OCI-LY7 (cell line): ENCODE measurements around the gene RAD23A. TPM values are rescaled to one million over a fixed set of nuclear protein-coding genes. Genes with fewer than 3 reads are reported as not detected.

Source experiments
- BruUV-seq: library from RNA; stranded (reverse); fragments of 400-500 nt; replicated peaks from 2 replicates; lab custom pipeline; 2021; lab: Mats Ljungman, UMichigan
- CTCF ChIA-PET: fragments of 300-600 bp; sonication (Branson Sonifier 250); formaldehyde crosslinking; loops from one replicate; lab custom pipeline; 2022; ENCODE audit warnings: antibody characterized with exemption; ENCODE audit not compliant: unreplicated experiment; lab: Charles Lee
- POLR2A ChIA-PET: fragments of 300-600 bp; sonication (Branson Sonifier 250); formaldehyde crosslinking; loops from one replicate; lab custom pipeline; 2022; ENCODE audit warnings: antibody characterized with exemption; lab: Charles Lee
- DNase-seq: peaks from one replicate; pipeline ENCODE4 v3.0.0-alpha.2; 2015; ENCODE audit warnings: low spot score
- H2AFZ ChIP-seq: fragments of 200-600 bp; sonication (generic), shearing (Covaris generic); 2 replicates; pipeline ENCODE4 v1.6.1; 2014; ENCODE audit warnings: mild to moderate bottlenecking, antibody characterized with exemption, low read length, moderate library complexity
- H3K27ac ChIP-seq: fragments of 200-600 bp; sonication (generic); 2 replicates; pipeline ENCODE4 v1.5.1; 2014; ENCODE audit warnings: mixed run types, low read depth, mild to moderate bottlenecking, moderate library complexity, low read length, inconsistent platforms; ENCODE audit not compliant: poor library complexity, severe bottlenecking
- H3K36me3 ChIP-seq: fragments of 200-600 bp; sonication (generic); 2 replicates; pipeline ENCODE4 v1.6.1; 2014; ENCODE audit warnings: mild to moderate bottlenecking, antibody characterized with exemption, low read length, moderate library complexity, mixed read lengths; ENCODE audit not compliant: insufficient read depth
- H3K4me1 ChIP-seq: fragments of 200-600 bp; sonication (generic); 2 replicates; pipeline ENCODE4 v1.5.1; 2014; ENCODE audit warnings: mild to moderate bottlenecking, low read length; ENCODE audit not compliant: insufficient read depth, poor library complexity, severe bottlenecking
- H3K4me2 ChIP-seq: fragments of 200-600 bp; sonication (generic); 2 replicates; pipeline ENCODE4 v1.6.1; 2014; ENCODE audit warnings: mild to moderate bottlenecking, low read length
- H3K4me3 ChIP-seq: fragments of 200-600 bp; sonication (generic); 2 replicates; pipeline ENCODE4 v1.5.1; 2014; ENCODE audit warnings: mild to moderate bottlenecking, low read depth, low read length; ENCODE audit not compliant: poor library complexity, severe bottlenecking
- H3K79me2 ChIP-seq: fragments of 200-600 bp; sonication (generic); 2 replicates; pipeline ENCODE4 v1.6.1; 2016; ENCODE audit warnings: low read depth, mild to moderate bottlenecking, low read length, moderate library complexity, mixed read lengths; ENCODE audit not compliant: insufficient read depth
- H3K9me2 ChIP-seq: fragments of 200-600 bp; sonication (generic); 2 replicates; pipeline ENCODE4 v1.6.1; 2016; ENCODE audit warnings: mild to moderate bottlenecking, low read length, mixed read lengths; ENCODE audit not compliant: insufficient read depth
- H3K9me3 ChIP-seq: fragments of 200-600 bp; sonication (generic); 2 replicates; pipeline ENCODE4 v1.6.1; 2014; ENCODE audit warnings: mild to moderate bottlenecking, mixed run types, low read length, mixed read lengths
- H4K20me1 ChIP-seq: fragments of 200-600 bp; sonication (generic); 2 replicates; pipeline ENCODE4 v1.6.1; 2014; ENCODE audit warnings: mild to moderate bottlenecking, antibody characterized with exemption, low read length, moderate library complexity, mixed read lengths; ENCODE audit not compliant: insufficient read depth
- CTCF ChIP-seq: fragments of 200-600 bp; sonication (generic); conservative IDR thresholded peaks from 2 replicates; pipeline ENCODE4 v1.5.1; 2014; ENCODE audit warnings: mild to moderate bottlenecking, antibody characterized with exemption, low read length, moderate library complexity, mixed read lengths
- EZH2phosphoT487 ChIP-seq: fragments of 200-600 bp; sonication (generic); IDR thresholded peaks from 2 replicates; pipeline ENCODE4 v1.6.1; 2018; ENCODE audit warnings: low read depth, borderline replicate concordance, mild to moderate bottlenecking, mixed run types, antibody characterized with exemption, low read length, moderate library complexity, mixed read lengths
- intact Hi-C: fragments of 100-400 bp; cut with micrococcal nuclease; formaldehyde crosslinking; loops from one replicate; pipeline ENCODE4 v1.10.0; 2022; ENCODE audit not compliant: unreplicated experiment
- total RNA-seq, 2 experiments: library from RNA; depleted of rRNA in 1 of 2; stranded (reverse); fragments of >200 nt in 1 of 2; shearing (Covaris generic) in 1 of 2; gene quantifications; 2 replicates each; pipeline ENCODE4 v1.2.3, GENCODE V29; 2014 to 2022

The RAD23A gene
- total RNA-seq, 2 experiments from 2014 or later: 171 to 237 TPM

DNA sequence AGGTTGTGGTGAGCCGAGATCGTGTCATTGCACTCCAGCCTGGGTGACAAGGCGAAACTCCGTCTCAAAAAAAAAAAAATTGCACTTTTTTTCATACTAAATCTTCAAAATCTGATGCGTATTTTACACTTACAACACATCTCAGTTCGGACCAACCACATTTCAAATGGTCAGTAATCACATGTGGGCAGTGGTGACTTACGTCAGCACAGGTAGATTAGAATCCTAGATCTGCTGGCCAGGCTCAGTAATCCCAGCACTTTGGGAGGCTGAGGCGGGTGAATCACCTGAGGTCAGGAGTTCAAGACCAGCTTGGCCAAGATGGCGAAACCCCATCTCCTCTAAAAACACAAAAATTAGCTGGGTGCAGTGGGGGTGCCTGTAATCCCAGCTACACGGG, 10.6 kb upstream of the RAD23A start:
- Histone ChIP-seq H3K9me3 (no peaks in the 10 kb centered on the region), H3K4me2 (no peak overlapping the region), H3K4me3 (no peak overlapping the region), H3K36me3 (peaks cover 31% of the 10 kb centered on the region), H3K9me2 (no peaks in the 10 kb centered on the region), H3K79me2 (peaks cover 42% of the 10 kb centered on the region), H2AFZ (no peak overlapping the region), H4K20me1 (peaks cover 23% of the 10 kb centered on the region), H3K4me1 (peaks cover 52% of the 10 kb centered on the region), H3K27ac (no peak overlapping the region)
- TF ChIP-seq EZH2phosphoT487 (no peak), CTCF (no peak)
- intact Hi-C loops: loop anchor here (5.0 kb wide), 1 partner anchor 98 kb away; the partner anchor contains the start of gene MAST1
- ChIA-PET CTCF (no interaction called here), POLR2A (no interaction called here)
- DNase-seq: no peak
- BruUV-seq: no TSS peak

DNA sequence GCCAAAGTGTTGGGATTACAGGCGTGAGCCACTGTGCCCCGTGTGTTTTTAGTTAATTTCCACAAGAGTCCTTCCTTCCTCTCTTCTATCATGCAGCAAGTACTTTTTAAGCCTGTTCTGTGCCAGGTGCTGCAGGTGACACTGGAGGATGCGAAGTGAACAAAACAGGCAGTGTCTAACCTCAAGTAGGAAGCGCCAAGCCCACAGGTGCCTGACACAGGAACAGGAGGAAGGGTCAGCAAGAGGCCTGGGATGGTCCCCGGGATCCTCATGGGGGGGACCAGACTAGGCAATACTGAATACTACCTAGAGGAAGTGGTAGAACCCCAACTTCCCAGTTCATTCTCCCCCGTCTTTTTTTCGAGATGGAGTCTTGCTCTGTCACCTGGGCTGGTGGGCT, 9.1 kb upstream of the RAD23A start:
- POLR2A ChIA-PET: interaction anchor here (0.6 kb wide), 1 partner anchor 124 kb away, joined by 4 read pairs; no protein-coding TSS in a partner anchor
- TF ChIP-seq EZH2phosphoT487: no peak
- TF ChIP-seq CTCF: no peak
- no peaks in the 10 kb centered on the region for H3K9me2 ChIP-seq
- peak; percentile 75 for DNase-seq
- intact Hi-C loops: loop anchor here (5.0 kb wide), 1 partner anchor 99 kb away; the partner anchor contains the start of gene MAST1
- no peaks in the 10 kb centered on the region for H3K9me3 ChIP-seq
- H2AFZ ChIP-seq: peak overlapping the region; percentile 75
- H4K20me1 ChIP-seq: peaks cover 31% of the 10 kb centered on the region
- peaks cover 34% of the 10 kb centered on the region for H3K36me3 ChIP-seq
- H3K27ac ChIP-seq: peak overlapping the region; percentile 94
- H3K4me1 ChIP-seq: peaks cover 64% of the 10 kb centered on the region
- peak overlapping the region; percentile 98 for H3K4me3 ChIP-seq
- peak overlapping the region; percentile 93 for H3K4me2 ChIP-seq
- no TSS peak for BruUV-seq
- CTCF ChIA-PET: no interaction called here
- H3K79me2 ChIP-seq: peaks cover 51% of the 10 kb centered on the region

- TSS peak; percentile 94 for BruUV-seq
- Histone ChIP-seq H3K79me2 (peaks cover 51% of the 10 kb centered on the region), H3K36me3 (peaks cover 38% of the 10 kb centered on the region), H3K4me2 (peak overlapping the region; percentile 93), H3K4me1 (peaks cover 64% of the 10 kb centered on the region), H4K20me1 (peaks cover 29% of the 10 kb centered on the region), H3K27ac (peak overlapping the region; percentile 94), H3K4me3 (peak overlapping the region; percentile 98), H3K9me2 (no peaks in the 10 kb centered on the region), H3K9me3 (no peaks in the 10 kb centered on the region), H2AFZ (peak overlapping the region; percentile 75; the same call in 1 of the 2 replicates)
- ChIA-PET POLR2A (interaction anchor here (0.6 to 1.2 kb wide), 6 partner anchors 10 to 1815 kb away, joined by 3 to 6 read pairs (median 4); no protein-coding TSS in a partner anchor), CTCF (no interaction called here)
- intact Hi-C loops: loop anchor here (5.0 kb wide), 1 partner anchor 100 kb away; the partner anchor contains the start of gene MAST1
- peak; percentile 67 for DNase-seq
- no peak for TF ChIP-seq EZH2phosphoT487
- 0 out of 2 replicates have a peak, but pooled peaks have one; percentile 19 for TF ChIP-seq CTCF
Observed at GRCh38 chr19:12937093-12937926, 8.4 kb upstream of the RAD23A start.
